HG02642 (cell line): ENCODE data around the gene MEGF6.

ENCODE experiments used
- ATAC-seq: cut with Tn5 transposase; IDR thresholded peaks from one replicate; pipeline ENCODE4 v1.9.1; 2021; ENCODE audit warnings: mild to moderate bottlenecking; ENCODE audit not compliant: unreplicated experiment, poor library complexity

MEGF6 gene

DNA sequence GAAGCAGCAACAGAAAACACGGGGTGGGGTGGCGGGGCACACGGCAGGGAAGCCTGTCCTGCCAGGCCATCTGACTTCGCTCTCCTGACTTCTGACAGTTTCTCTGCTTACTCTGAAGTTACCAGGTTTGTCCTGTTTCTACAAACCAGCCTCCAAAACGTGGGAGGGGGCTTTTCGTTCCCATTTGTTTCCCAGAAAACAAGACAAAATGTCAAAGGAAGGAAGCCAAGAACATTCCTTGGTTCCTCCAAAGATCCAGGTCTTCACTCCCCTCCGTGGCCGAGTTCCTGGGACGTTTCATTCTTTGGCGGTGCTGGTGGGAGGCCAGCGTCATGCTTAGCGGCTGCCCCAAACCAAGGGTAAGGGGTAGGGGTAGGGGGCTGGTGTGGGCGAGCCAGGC, 49.6 kb downstream of the MEGF6 start:
- no peak for ATAC-seq

DNA sequence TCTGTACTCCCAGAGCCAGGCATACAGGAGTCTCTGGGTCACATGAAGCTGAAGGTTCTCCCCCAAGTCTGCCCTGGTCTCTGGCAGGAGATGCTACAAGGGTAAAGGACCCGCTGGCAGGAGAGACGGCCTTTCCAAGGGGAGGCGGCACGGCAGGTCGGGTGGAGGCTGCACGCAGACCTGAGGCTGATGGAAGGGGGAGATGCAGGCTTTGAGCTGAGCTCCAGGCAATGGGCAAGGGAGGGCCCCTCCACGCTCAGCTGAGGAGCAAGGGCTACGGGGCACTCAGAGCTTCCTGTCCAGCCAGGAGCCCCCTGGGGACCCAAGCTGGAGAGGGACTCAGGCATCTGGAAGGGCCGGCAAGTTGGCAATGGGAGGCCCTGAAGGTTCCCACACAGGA, 50.3 kb downstream of the MEGF6 start:
- no peak for ATAC-seq

DNA sequence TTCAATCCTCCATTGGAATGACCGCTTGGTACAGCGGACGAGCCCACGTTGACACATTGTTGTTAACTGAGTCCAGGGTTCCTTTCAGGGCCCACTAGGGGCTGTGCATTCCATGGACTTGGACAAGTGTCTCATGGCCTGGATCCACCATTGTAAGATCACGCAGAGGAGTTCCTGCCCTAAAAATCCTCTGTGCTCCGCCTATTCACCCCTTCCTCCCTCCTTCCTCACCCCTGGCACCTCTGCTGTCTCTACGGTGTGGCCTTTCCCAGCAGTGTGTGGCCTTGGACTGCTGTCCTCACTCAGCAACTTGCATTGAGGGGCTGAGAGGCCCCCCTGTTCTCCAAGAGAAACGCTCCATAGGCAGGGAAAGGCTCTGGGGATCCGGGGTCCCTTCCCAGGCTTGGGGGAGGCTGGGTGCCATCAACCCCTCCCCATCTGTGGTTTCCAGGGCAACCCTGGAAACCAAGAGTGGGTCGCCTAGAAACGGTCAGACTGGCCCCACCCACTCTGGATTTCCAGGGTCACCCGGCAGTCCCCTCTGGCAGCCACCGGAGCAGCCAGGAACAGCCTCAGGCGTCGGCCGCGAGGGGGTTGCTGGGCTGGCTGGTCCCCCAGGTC, 50.9 kb downstream of the MEGF6 start:
- ATAC-seq: no peak

DNA sequence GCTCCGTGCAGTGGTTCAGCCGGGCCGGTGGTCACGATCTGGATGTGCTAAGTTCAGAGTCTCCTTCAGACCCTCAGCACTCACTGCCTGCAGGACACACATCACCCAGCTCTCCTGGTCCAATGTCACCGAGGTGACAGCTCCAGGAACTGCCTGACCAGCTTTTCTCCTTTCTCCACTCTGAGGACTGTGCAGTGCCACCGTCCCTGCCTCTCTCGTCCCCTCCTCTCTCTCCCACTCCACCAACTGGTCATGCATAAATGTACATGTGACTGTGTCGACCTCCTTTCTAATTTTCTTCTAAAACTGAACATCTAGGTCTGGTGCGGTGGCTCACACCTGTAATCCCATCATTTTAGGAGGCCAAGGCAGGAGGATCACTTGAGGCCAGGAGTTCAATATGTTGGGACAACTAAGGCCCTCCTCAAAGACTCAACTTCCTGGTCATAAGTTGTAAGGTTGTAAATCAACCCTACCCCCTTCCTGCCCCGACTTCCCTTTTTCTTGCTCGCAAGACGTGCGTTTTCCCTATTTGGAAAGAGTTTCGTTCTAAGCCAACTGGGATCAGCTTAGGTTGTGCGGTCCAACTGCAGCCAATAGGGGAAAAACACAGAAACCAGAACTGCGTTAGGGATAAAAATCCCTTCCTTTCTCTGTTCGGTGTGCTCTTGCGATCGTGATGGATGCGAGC, 53.1 kb downstream of the MEGF6 start:
- no peak for ATAC-seq

DNA sequence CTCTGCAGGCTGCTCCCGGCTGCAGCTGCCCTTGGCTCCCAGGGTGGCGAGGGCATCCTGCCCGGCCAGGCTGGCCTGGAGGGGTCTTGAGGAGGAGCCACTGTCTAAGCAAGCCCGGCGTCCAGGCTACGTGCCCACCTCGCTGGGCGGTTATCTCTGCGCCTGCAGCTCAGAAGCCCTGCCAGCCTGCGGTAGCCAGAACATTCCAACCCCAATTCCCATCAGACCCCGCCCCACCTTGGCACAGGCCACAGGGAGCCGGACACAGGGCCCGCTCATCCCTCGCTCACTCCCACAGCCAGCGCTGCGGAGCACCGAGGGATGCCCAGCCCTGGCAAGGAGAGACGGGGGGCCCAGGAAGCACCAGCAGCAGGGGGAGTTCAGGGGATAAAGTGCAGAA, 53.9 kb downstream of the MEGF6 start:
- ATAC-seq: no peak

DNA sequence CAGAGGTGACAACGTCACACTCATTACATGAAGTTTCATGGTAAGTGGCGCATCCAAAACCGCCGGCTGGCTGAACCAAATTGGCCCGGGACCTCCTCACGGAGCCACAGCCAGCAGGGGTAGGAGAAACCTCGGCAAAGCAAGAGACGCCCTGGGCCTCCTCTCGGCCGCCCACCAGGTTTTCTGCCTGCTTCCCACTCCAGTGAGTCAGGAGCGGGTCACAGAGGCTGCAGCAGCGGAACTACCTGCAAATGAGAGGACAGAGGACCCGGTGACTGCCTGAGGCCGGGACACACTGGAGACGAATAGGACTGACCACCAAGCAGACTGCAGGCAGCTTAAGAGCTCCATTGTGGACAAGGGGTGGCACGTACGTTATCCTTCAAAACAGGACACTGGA, 55.0 kb downstream of the MEGF6 start:
- ATAC-seq: no peak

DNA sequence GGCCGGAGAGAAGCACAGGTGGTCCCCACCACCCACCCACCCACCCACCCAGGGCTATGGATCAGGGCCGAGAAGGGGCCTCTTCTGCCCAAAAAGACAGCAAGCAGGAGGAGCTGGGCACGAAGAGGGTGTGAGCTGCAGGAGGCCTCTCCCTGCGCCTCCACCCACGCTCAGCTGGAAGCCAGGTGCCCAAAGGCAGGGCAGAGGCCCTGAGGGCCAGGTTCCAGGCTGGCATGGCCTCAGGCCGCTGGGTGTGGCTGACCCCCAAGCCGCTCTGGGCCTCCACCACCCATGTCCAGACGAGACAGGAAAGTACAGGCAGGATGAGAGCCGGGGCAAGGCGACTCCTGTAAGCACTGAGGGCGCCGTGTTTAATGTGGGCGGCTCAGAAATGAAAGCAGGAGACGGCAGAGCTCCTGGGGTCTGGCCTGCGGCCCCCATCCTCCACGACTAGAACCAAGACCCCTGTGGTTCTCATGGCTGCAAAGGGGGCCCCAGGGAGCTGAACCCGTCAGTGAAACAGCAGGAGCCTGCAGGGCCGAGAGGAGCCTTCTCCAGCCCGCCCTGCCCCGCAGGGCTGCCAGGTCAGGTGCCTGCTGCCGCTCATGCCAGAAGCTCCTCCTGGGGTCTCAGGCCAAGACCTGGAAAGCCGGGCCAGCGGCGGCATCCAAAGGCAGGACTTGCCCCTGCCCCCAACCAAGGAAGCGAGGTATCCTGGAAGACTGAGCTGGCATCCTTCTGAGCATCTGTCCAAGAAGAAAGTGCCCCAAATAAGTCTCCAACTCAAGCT, 56.0 kb downstream of the MEGF6 start:
- ATAC-seq: no peak

DNA sequence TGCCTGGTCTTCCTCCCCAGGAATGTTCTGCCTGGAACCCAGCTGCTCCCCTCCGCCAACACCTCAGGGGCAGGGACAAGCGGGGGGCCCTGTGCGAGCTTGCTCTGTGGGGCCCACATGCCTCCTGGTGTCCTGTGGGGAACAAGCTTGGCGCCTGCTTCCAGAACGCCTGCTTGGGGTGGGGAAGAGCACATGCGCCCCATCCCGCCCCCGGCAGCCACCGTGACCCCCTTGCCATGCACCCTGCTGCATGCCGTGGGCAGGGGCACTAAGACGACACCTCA, 57.4 kb downstream of the MEGF6 start:
- ATAC-seq: no peak

DNA sequence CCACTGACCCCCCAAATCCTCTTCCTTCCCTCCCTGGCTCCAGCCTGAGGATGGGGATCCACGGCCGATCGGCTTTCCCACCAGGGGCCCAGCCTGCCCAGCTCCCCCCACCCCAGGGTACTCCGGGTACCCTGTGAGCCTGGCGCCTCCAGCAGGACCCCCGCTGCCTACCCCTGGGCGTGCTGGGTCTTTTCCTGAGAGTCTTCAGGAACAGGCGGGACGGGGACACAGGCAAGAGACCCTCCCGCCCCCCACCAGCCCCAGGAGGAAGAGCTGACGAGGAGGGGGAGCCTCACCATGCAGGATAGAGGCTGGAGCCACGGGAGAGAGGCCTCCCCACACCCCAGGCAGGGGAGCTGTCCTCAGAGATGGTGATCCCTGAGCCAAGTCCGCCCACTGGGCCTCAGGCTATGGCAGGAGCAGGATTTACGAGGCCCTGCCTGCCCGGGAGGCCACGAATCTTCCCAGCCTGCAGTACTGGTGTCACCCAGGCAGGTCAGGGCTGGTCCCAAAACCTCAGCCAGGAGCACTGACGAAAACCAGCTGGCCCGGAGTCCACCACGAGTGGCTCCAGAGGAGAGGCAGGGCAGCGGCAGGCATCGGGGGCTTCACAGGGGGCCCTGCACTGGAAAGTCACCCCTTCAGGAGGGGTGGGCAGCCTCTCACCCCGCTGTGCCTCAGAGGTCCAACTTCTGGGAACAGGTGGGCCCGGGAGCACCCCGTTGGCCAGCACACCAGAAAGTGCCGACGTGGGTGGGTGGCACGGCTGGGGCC, 58.0 kb downstream of the MEGF6 start:
- ATAC-seq: no peak

DNA sequence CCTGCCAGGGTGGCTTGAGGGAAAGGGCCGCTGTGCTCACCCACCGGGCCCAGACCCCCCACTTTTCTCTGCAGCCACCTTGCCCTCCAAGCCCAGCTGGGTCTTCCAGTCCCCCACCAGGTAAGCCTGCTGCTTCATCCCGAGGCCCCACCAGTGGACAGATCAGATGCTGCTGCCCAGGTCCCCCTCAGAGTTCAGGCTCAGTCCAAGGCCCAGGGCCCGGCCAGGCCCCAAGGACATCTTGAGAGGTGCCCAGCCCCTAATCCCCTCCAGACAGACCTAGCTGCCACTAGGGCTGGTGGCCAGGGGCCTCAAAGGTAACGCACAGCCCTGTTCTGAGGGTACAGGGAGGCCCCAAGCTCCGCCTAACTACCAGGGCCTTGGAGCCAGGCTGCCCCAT, 58.6 kb downstream of the MEGF6 start:
- ATAC-seq: no peak

DNA sequence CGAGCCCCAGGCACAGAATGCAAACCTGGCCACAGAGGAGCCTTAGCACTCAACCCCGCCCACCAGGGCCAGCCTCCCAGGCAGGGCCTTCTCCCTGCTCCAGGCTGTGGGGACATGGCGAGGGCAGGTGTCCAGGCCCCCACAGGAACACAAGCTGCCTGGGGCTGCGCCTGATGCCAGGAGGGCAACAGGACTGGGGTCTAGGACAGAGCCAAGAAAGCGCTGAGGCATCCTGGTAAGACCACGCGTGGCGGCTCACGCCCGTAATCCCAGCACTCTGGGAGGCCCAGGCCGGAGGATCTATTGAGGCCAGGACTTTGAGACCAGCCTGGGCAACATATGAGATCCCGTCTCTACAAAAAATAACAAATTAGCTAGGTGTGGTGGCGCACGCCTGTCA, 59.1 kb downstream of the MEGF6 start:
- no peak for ATAC-seq

DNA sequence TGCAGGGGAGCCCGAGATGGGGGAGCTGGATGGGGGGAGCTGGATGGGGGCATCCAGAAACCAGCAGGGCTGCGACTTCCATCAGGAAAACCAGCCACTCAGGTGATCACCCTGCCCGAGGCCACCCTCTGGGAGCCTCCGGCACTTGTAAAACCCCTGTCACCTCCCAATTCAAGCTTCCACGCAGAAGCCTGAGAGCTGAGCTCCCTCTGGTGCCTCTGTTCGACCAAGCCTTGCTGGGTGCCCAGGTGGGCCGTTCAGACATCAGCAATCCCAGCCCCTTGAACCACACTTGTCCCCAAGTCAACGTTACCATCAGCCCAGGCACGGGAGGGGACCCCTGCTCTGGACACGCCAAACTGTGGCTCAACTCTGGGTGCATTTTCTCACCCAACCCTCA, 59.6 kb downstream of the MEGF6 start:
- no peak for ATAC-seq

DNA sequence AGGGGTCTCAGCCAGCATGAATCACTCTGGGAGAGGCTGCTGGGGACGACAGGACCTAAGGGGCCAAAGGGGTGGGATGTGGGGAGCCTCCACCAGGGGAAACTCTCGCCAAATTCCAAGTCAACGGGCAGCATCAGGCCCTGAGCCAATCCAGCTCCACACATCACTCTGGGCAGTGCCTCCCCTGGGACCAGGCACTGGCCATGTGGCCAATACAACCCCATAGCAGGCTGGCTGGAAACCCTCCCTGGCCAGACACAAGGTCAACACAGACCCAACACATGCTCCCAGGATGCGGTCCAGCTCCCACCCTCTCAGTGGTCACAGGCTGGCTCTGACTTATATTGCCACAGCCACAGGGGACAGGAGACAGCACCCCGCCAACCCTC, 60.0 kb downstream of the MEGF6 start:
- no peak for ATAC-seq

DNA sequence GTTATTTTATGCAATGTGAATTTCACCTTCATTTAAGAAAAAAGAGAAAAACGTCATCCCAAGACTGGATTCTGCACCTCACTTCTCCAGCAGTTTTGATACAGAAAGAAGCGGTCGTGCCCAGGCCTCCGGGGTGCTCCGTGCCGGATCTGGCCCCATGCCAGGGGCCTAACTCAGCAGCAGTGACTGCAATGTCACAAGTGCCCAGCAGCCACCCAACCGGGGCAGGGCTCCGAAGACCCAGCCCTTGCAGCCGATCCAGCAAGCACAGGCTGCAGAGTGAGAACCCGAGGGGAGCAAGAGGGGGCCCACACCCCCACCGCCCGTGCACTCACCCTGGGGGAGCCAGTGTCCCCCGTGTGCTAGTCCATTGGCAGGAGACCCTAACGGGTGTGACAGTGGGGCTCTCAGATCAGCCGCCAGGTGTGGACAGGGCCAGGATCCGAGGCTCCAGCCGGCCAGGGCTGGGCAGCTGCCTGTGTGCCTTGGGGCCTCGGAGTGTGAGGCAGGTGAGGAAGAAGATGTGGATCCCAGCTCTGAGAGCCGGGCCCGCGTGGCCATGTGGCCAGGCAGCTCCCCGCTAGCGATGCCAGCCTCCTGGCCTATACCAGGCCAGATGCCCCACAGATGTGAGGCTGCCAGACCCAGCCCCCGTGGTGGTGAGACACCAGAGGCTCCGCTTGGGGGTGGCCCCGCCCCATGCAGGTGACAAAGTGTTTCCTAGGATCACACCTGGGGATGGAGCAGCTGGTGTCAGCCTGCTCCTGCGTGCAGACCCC, 60.6 kb downstream of the MEGF6 start:
- ATAC-seq: no peak

DNA sequence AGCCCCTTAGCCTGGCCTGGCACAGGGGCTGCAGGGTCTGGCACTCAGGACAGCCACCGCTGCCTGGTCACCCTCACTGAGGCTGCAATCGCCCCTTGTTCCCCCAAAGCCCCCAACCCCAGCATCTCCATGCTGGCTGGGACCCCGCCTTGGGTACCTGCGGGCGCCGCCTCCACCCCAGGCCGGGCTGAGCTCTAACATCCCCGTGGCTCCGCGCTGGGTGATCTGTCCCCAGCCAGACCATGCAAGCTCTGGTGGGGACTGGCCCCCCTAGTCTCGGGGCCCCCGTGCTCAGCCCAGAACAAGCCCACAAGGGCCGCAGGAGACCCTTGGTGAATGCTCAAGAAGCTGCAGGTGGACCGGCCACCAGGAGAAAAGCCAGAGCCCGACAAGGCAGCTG, 62.4 kb downstream of the MEGF6 start:
- ATAC-seq: no peak

DNA sequence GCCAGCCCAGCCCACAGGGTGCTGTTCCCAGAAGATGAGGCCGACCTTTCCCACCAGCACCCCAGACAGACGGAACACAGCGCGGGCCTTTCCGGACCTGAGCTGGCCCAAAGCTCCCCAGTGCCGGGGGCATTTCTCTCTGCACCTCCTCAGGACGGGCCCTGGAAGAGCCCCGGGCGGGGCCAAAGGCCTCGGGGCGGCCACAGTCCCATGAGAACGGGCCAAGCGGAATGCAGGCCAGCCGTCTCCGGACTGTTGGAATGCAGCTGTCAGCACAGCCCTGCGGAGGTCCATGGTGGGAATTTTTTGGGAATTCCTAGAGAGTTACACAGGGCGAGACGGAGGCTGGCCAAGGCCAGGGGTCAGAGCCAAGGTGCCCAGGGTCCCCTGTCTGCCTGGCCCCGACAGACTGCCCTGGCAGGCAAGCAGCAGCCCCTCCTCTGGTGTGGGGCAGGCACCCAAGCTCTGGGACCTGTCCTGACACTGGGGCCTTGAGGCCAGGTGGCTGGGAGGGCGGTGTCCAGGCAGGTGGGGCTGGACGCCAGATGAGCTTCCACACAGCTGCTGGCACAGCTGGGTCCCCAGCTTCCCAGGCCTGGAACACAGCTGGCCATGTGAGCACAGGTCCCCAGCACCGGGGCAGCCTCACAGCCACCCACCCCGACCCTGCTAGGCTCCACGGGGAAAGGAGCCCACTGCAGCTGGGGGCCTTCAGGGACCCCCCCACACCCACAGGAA, 63.0 kb downstream of the MEGF6 start:
- no peak for ATAC-seq

DNA sequence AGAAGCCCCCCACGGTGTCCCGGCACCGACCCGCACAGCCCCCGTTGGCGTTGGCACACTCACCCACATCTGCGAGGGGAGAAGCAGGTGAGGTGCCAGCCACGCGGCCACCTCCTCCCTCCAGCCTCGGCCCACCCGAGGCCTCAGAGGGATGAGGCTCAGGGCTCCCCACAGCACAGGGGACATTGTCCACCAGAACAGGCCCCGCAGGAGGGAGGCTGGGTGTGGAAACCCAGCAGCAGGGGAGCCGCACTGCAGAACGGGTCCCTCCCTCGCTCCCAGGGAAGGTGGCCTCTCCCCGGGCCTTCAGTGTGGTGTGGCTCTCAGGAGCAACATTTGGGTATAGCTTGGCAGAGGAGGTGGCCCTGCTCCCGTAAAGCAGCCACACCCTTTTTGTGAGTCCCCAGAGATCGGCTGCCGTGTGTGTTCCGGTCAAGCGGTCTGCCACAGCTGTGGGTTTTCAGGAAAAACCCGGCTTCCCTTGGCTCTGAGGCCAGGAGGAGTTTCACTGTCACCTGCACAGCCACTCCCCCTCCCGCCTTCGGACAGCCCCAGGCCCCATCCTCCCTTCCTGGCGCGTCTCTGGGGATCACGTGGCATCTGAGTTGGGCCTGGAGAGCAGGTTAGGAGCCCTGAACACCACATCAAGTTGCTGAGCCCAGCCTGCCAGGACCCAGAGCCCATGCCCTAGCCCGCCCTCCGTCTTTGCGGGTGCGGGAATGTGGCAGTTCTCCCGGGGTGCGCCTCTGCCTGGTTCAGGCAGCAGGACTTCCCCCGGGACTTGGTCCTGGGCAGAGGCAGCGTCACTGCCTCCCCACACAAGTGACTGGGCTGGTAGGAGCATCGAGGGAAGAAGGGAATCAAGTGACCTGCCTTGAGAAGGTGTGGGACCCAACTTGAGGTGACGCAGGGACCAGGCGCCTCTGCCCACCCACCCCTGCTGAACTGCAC, 64.0 kb downstream of the MEGF6 start:
- ATAC-seq: no peak

DNA sequence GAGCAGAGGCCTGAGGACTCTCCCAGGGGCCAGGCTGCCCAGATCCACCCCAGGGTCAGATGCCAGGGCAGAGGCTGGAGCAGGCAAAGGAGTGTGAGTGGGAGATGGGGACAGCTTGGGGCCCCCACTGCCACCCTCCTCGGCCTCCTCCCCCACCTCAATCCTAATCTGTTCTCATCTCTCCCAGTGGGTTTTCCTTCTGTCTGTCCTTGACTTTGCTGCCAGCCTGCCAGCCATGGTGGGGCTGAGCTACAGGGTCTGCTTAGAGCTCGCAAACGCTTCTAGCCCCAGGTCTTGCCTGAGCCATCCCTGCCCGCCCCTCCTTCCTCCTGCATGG, 65.3 kb downstream of the MEGF6 start:
- no peak for ATAC-seq
